Measurements from ENCODE around the gene TENT4B. TPM values are rescaled to one million over a fixed set of nuclear protein-coding genes. Genes with fewer than 3 reads are reported as not detected.
A peak's percentile ranks its signal among the peaks of the same experiment; 100 is the strongest.

The TENT4B gene
- total and polyA plus RNA-seq, 4 donors = 11.1 to 18.3 (median 15.7) TPM

- H3K9me3 ChIP-seq (ENCODE audit: control insufficient read depth, insufficient read depth, low read length) = no peaks in the 10 kb centered on the region
- no peaks in the 10 kb centered on the region for H3K27me3 ChIP-seq (ENCODE audit: control insufficient read depth, insufficient read depth, low read length)
- no peaks in the 10 kb centered on the region for H3K36me3 ChIP-seq (ENCODE audit: control insufficient read depth, insufficient read depth, low read length)
- no peak for DNase-seq (ENCODE audit: low read depth in 4 of 6, low spot score in 6 of 6)
- no peak overlapping the region for H3K27ac ChIP-seq (ENCODE audit: low read depth, low read length)
- H3K4me3 ChIP-seq (ENCODE audit: low read depth, low read length) = no peak overlapping the region
- WGBS (ENCODE audit: insufficient coverage) = 85% methylated on average over 8 of the region's 9 CpGs
- H3K4me1 ChIP-seq (ENCODE audit: control insufficient read depth, insufficient read depth, low read length) = no peaks in the 10 kb centered on the region
These were observed 99.0 kb downstream of the TENT4B start for GRCh38 chr16:50252082-50252611.

- DNase-seq (ENCODE audit: low read depth in 4 of 6, low spot score in 6 of 6) = no peak
- Histone ChIP-seq H3K27me3 (ENCODE audit: control insufficient read depth, insufficient read depth, low read length) (no peaks in the 10 kb centered on the region), H3K27ac (ENCODE audit: low read depth, low read length) (no peak overlapping the region), H3K36me3 (ENCODE audit: control insufficient read depth, insufficient read depth, low read length) (no peaks in the 10 kb centered on the region), H3K9me3 (ENCODE audit: control insufficient read depth, insufficient read depth, low read length) (no peaks in the 10 kb centered on the region), H3K4me1 (ENCODE audit: control insufficient read depth, insufficient read depth, low read length) (no peaks in the 10 kb centered on the region), H3K4me3 (ENCODE audit: low read depth, low read length) (no peak overlapping the region)
- WGBS (ENCODE audit: insufficient coverage) = 87% methylated on average over 9 of the region's 12 CpGs
These were observed 99.9 kb downstream of the TENT4B start for GRCh38 chr16:50252874-50253513.

- WGBS (ENCODE audit: insufficient coverage) = 89% methylated on average over 8 of the region's 8 CpGs
These were observed 100.4 kb downstream of the TENT4B start for GRCh38 chr16:50253514-50253910.

GRCh38 chr16:50254072-50254471, 101.0 kb downstream of the TENT4B start:
- 73% methylated on average over 2 of the region's 7 CpGs for WGBS (ENCODE audit: insufficient coverage)
- Histone ChIP-seq H3K36me3 (ENCODE audit: control insufficient read depth, insufficient read depth, low read length) (no peaks in the 10 kb centered on the region), H3K27me3 (ENCODE audit: control insufficient read depth, insufficient read depth, low read length) (no peaks in the 10 kb centered on the region), H3K4me3 (ENCODE audit: low read depth, low read length) (no peak overlapping the region), H3K27ac (ENCODE audit: low read depth, low read length) (no peak overlapping the region), H3K9me3 (ENCODE audit: control insufficient read depth, insufficient read depth, low read length) (no peaks in the 10 kb centered on the region), H3K4me1 (ENCODE audit: control insufficient read depth, insufficient read depth, low read length) (peaks cover under 1% of the 10 kb centered on the region)
- DNase-seq (ENCODE audit: low read depth in 4 of 6, low spot score in 6 of 6) = no peak

More at GRCh38 chr16:50253514-50253910, 100.4 kb downstream of the TENT4B start:
- H3K27ac ChIP-seq (ENCODE audit: low read depth, low read length) = no peak overlapping the region
- H3K27me3 ChIP-seq (ENCODE audit: control insufficient read depth, insufficient read depth, low read length) = no peaks in the 10 kb centered on the region
- H3K4me3 ChIP-seq (ENCODE audit: low read depth, low read length) = no peak overlapping the region
- no peaks in the 10 kb centered on the region for H3K9me3 ChIP-seq (ENCODE audit: control insufficient read depth, insufficient read depth, low read length)
- no peaks in the 10 kb centered on the region for H3K4me1 ChIP-seq (ENCODE audit: control insufficient read depth, insufficient read depth, low read length)
- no peak for DNase-seq (ENCODE audit: low read depth in 4 of 6, low spot score in 6 of 6)
- H3K36me3 ChIP-seq (ENCODE audit: control insufficient read depth, insufficient read depth, low read length) = no peaks in the 10 kb centered on the region

GRCh38 chr16:50255538-50255937, 102.4 kb downstream of the TENT4B start:
- DNase-seq (ENCODE audit: low read depth in 4 of 6, low spot score in 6 of 6) = no peak

GRCh38 chr16:50256604-50257003, 103.5 kb downstream of the TENT4B start:
- Histone ChIP-seq H3K4me3 (ENCODE audit: low read depth, low read length) (no peak overlapping the region), H3K9me3 (ENCODE audit: control insufficient read depth, insufficient read depth, low read length) (no peaks in the 10 kb centered on the region), H3K27me3 (ENCODE audit: control insufficient read depth, insufficient read depth, low read length) (no peaks in the 10 kb centered on the region), H3K27ac (ENCODE audit: low read depth, low read length) (no peak overlapping the region), H3K4me1 (ENCODE audit: control insufficient read depth, insufficient read depth, low read length) (peaks cover 15% of the 10 kb centered on the region), H3K36me3 (ENCODE audit: control insufficient read depth, insufficient read depth, low read length) (no peaks in the 10 kb centered on the region)
- no CpG with 5 or more reads among the region's 1 CpG for WGBS (ENCODE audit: insufficient coverage)
- no peak for DNase-seq (ENCODE audit: low read depth in 4 of 6, low spot score in 6 of 6)

More at GRCh38 chr16:50255538-50255937, 102.4 kb downstream of the TENT4B start:
- no peaks in the 10 kb centered on the region for H3K27me3 ChIP-seq (ENCODE audit: control insufficient read depth, insufficient read depth, low read length)
- no peaks in the 10 kb centered on the region for H3K9me3 ChIP-seq (ENCODE audit: control insufficient read depth, insufficient read depth, low read length)
- H3K27ac ChIP-seq (ENCODE audit: low read depth, low read length) = no peak overlapping the region
- no peaks in the 10 kb centered on the region for H3K36me3 ChIP-seq (ENCODE audit: control insufficient read depth, insufficient read depth, low read length)
- peaks cover 11% of the 10 kb centered on the region for H3K4me1 ChIP-seq (ENCODE audit: control insufficient read depth, insufficient read depth, low read length)
- H3K4me3 ChIP-seq (ENCODE audit: low read depth, low read length) = no peak overlapping the region
- WGBS (ENCODE audit: insufficient coverage) = 100% methylated on average over 2 of the region's 2 CpGs

GRCh38 chr16:50257876-50258275, 104.8 kb downstream of the TENT4B start:
- Histone ChIP-seq H3K4me3 (ENCODE audit: low read depth, low read length) (no peak overlapping the region), H3K27ac (ENCODE audit: low read depth, low read length) (no peak overlapping the region), H3K36me3 (ENCODE audit: control insufficient read depth, insufficient read depth, low read length) (no peaks in the 10 kb centered on the region), H3K27me3 (ENCODE audit: control insufficient read depth, insufficient read depth, low read length) (no peaks in the 10 kb centered on the region), H3K9me3 (ENCODE audit: control insufficient read depth, insufficient read depth, low read length) (no peaks in the 10 kb centered on the region), H3K4me1 (ENCODE audit: control insufficient read depth, insufficient read depth, low read length) (peaks cover 18% of the 10 kb centered on the region)
- DNase-seq (ENCODE audit: low read depth in 4 of 6, low spot score in 6 of 6) = no peak
- WGBS (ENCODE audit: insufficient coverage) = 97% methylated on average over 7 of the region's 9 CpGs

- 23% methylated on average over 21 of the region's 23 CpGs for WGBS (ENCODE audit: insufficient coverage)
- peak in 3 of 6 donors; percentile 11 to 74 (median 67) for DNase-seq (ENCODE audit: low read depth in 4 of 6, low spot score in 6 of 6)
- H3K4me1 ChIP-seq (ENCODE audit: control insufficient read depth, insufficient read depth, low read length) = peaks cover 18% of the 10 kb centered on the region
- no peak overlapping the region for H3K27ac ChIP-seq (ENCODE audit: low read depth, low read length)
- no peaks in the 10 kb centered on the region for H3K27me3 ChIP-seq (ENCODE audit: control insufficient read depth, insufficient read depth, low read length)
- no peaks in the 10 kb centered on the region for H3K36me3 ChIP-seq (ENCODE audit: control insufficient read depth, insufficient read depth, low read length)
- H3K4me3 ChIP-seq (ENCODE audit: low read depth, low read length) = no peak overlapping the region
- no peaks in the 10 kb centered on the region for H3K9me3 ChIP-seq (ENCODE audit: control insufficient read depth, insufficient read depth, low read length)
These were observed 106.5 kb downstream of the TENT4B start for GRCh38 chr16:50259334-50260205.

GRCh38 chr16:50260206-50261159, 107.4 kb downstream of the TENT4B start:
- no peaks in the 10 kb centered on the region for H3K27me3 ChIP-seq (ENCODE audit: control insufficient read depth, insufficient read depth, low read length)
- no peak overlapping the region for H3K27ac ChIP-seq (ENCODE audit: low read depth, low read length)
- peaks cover 20% of the 10 kb centered on the region for H3K4me1 ChIP-seq (ENCODE audit: control insufficient read depth, insufficient read depth, low read length)
- DNase-seq (ENCODE audit: low read depth in 4 of 6, low spot score in 6 of 6) = no peak
- WGBS (ENCODE audit: insufficient coverage) = 94% methylated on average over 8 of the region's 9 CpGs
- no peaks in the 10 kb centered on the region for H3K36me3 ChIP-seq (ENCODE audit: control insufficient read depth, insufficient read depth, low read length)
- H3K9me3 ChIP-seq (ENCODE audit: control insufficient read depth, insufficient read depth, low read length) = no peaks in the 10 kb centered on the region
- no peak overlapping the region for H3K4me3 ChIP-seq (ENCODE audit: low read depth, low read length)

Data from spinal cord (tissue), 10 donors.